KOPT-K1 (cell line): Measurements from ENCODE around the gene FER.
"Not testable (repeated sequence)": the region's sequence is repeated elsewhere in the genome, so short reads cannot be mapped to it uniquely, and the experiment has no call there.

Source experiments
- H3K27ac ChIP-seq: fragments of 200-600 bp; sonication (generic); 2 replicates; pipeline ENCODE4 v1.5.1; 2016; ENCODE audit warnings: antibody characterized with exemption, mild to moderate bottlenecking, low read depth, low read length; ENCODE audit not compliant: poor library complexity, severe bottlenecking
- H3K36me3 ChIP-seq: fragments of 200-600 bp; sonication (generic); 2 replicates; pipeline ENCODE4 v1.5.1; 2017; ENCODE audit warnings: antibody characterized with exemption, mild to moderate bottlenecking, low read length, moderate library complexity; ENCODE audit not compliant: insufficient read depth
- H3K9me3 ChIP-seq: fragments of 200-600 bp; sonication (generic); 2 replicates; pipeline ENCODE4 v1.5.1; 2017; ENCODE audit warnings: antibody characterized with exemption, low read length, mild to moderate bottlenecking; ENCODE audit not compliant: insufficient read depth, poor library complexity, severe bottlenecking

The FER gene

DNA sequence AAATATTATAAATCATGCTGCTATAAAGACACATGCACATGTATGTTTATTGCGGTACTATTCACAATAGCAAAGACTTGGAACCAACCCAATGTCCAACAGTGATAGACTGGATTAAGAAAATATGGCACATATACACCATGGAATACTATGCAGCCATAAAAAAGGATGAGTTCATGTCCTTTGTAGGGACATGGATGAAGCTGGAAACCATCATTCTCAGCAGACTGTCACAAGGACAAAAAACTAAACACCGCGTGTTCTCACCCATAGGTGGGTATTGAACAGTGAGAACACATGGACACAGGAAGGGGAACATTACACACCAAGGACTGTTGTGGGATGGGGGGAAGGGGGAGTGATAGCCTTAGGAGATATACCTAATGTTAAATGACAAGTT lies 118.4 kb downstream of the FER start:
- not testable (repeated sequence) for H3K36me3 ChIP-seq, H3K27ac ChIP-seq, H3K9me3 ChIP-seq

DNA sequence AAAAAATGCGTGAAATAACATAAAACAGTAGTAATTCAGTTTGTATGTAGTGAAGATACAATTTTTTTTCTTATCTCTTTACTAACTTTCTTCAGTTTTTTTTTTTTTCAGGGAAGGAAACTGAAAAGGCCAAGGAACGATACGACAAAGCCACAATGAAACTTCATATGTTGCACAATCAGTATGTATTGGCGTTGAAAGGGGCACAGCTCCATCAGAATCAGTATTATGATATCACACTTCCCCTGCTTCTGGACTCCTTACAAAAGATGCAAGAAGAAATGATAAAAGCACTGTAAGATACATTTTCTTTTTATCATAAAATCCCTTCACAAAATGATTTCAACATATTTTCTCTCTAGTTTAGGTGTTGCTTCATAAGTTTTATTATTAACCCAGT lies 120.0 kb downstream of the FER start:
- Histone ChIP-seq H3K36me3 (no peaks in the 10 kb centered on the region), H3K27ac (no peak overlapping the region), H3K9me3 (no peaks in the 10 kb centered on the region)

DNA sequence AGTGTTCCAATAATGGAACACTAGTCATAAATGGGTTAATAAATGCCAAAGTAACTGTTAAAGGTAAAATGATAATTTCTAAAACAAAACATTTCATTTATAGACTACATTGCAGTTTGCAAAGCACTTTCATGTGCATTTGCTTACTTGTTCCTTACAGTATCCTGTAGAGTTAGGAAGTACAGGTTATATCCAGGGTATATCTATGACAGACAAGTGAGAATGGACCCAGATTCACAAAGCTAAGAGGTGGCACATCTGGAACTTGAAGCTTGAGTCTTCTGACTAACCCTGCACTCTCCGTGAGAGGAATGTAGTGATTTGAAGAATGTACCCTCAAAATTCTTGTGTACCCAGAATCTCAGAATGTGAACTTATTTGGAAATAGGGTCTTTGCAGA lies 121.4 kb downstream of the FER start:
- no peaks in the 10 kb centered on the region for H3K36me3 ChIP-seq
- H3K27ac ChIP-seq, result no peak overlapping the region
- no peaks in the 10 kb centered on the region for H3K9me3 ChIP-seq

DNA sequence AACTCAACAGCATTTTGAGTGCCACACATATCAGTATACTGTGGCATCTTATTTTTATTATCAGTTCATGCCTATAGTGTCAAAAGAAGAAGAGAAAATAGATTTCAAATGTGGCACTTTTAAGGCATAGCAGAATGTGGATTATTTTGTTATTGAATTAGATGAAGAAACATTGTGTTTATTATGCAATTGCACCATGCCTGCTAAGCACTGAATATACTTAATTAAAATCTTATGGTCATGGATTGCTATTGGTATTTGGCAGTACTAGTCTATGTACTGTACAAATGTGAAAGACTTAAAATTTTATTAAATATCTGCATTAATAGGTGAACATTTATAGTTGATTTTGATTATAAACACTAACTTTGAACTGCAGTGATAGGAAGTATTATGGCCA lies 128.8 kb downstream of the FER start:
- Histone ChIP-seq H3K9me3 (peaks cover 5% of the 10 kb centered on the region), H3K36me3 (no peaks in the 10 kb centered on the region), H3K27ac (no peak overlapping the region)

DNA sequence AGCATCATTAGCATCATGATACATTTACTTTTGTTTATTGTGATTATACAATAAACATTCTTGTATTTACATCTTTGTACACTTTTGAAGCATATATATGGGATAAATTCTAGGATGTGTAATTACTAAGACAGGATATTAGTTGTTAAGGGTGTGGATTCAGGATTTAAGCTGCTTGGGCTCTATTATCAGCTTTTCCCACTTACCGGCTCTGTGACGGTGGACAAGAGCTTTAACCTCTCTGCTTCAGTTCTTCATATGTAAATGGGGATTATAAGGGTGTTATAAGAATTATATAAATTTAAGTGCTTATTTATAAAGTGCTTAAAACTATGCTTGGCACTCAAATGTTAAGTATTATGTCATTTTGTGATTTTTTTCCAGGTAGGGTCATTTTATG lies 131.1 kb downstream of the FER start:
- no peaks in the 10 kb centered on the region for H3K36me3 ChIP-seq
- peaks cover 7% of the 10 kb centered on the region for H3K9me3 ChIP-seq
- H3K27ac ChIP-seq, result no peak overlapping the region

DNA sequence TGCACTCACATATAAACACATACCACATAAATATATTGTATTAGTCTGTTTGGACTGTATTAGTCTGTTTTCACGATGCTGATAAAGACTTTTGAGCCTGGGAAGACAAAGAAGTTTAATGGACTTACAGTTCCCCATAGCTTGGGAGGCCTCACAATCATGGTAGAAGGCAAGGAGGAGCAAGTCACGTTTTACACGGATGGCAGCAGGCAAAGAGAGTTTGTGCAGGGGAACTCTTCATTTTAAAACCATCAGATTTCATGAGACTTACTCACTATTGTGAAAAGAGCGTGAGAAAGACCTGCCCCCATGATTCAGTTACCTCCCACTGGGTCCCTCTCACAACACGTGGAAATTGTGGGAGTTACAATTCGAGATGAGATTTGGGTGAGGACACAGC lies 133.4 kb downstream of the FER start:
- Histone ChIP-seq H3K36me3 (no peaks in the 10 kb centered on the region), H3K9me3 (peaks cover 7% of the 10 kb centered on the region)

DNA sequence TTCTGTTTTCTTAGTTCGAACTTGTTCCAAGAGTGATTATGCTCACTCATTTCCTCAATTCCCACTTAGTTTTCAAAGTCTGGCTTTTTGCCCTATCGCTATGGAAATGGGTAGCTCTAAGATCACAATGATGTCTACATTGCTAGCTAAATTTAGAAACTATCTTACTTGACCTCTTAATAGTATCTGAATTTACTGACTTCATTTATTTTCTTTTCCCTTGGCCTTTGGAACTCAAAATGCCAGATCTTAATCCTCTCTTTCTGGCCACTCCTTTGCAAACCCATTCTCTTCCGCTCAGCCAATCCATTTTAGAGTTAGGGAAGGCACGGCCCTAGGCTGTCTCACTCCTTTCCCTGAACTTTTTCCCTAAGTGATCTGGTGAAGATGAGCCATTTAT lies 137.0 kb downstream of the FER start:
- Histone ChIP-seq H3K27ac (no peak overlapping the region), H3K9me3 (peaks cover 7% of the 10 kb centered on the region), H3K36me3 (no peaks in the 10 kb centered on the region)

More for the DNA sequence above, 133.4 kb downstream of the FER start:
- H3K27ac ChIP-seq, result no peak overlapping the region

DNA sequence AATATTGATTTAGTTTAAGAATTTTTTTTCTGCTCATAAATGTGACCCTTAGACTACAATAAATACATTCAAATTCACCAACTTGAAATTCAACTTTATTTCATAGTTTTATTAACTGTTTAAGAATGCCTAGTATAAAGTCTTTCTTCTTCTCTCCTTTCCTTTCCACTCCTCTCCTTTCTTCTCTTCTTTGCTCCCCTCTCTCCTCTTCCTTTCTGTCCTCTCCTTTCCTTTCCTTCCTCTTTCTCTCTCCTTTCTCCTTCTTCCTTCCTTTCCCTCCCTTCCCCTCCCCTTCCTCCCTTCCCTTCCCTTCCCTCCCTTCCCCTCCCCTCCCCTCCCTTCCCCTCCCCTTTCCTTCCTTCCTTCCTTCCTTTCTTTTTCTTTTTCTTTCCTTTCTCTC lies 150.6 kb downstream of the FER start:
- Histone ChIP-seq H3K9me3 (no peaks in the 10 kb centered on the region), H3K36me3 (no peaks in the 10 kb centered on the region), H3K27ac (no peak overlapping the region)

DNA sequence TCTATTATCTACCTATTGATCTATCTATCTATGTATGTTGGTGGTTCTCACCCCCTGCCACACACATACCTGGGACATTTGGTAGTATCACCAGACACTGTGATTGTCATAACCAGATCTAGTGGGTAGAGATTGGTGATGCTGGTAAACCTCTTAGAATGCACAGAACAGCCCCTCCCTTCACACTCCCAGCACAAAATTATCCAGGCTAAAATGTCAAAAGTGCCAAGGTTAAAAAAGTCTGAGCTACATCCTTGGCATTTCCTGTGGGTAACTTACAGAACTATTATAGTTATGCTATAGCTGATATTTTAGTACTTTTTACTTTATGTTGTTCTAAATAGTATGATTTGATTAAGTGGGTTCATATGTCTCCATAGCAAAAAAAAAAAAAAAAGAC lies 151.0 kb downstream of the FER start:
- Histone ChIP-seq H3K27ac (no peak overlapping the region), H3K9me3 (no peaks in the 10 kb centered on the region), H3K36me3 (no peaks in the 10 kb centered on the region)

DNA sequence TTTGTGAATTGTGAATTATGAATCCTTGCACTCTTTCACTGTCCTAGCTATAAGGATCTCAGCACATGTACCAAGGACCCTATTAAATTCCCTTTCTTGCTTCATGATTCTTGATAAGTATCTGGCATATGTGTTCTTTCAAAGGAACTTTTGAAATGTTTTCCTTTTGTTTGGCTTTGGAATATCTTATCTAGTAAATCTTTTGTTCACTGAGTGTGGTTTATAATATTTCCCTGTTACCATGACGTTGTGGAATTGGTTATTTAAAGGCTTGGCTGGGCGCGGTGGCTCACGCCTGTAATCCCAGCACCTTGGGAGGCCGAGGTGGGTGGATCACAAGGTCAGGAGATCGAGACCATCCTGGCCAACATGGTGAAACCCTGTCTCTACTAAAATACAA lies 151.5 kb downstream of the FER start:
- not testable (repeated sequence) for H3K36me3 ChIP-seq, H3K9me3 ChIP-seq, H3K27ac ChIP-seq

DNA sequence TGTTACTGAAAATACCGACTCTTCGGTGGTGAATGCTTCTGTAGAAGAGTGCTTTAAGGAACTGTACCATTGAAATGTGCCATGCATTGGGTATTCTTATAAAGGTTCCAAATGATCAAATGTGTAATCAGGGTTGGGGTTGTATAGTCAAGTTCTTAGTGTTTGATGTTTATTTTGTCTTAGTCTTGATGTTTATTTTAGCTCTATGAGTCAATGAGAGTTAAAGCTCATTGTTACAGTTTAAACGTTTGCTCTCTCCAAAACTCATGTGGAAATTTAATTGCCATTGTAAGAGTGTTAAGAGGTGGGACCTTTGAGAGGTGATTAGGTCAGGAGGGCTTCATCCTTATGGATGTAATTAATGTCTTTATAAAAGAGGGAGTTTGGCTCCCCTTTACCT lies 153.0 kb downstream of the FER start:
- H3K36me3 ChIP-seq, result no peaks in the 10 kb centered on the region
- no peak overlapping the region for H3K27ac ChIP-seq
- no peaks in the 10 kb centered on the region for H3K9me3 ChIP-seq

DNA sequence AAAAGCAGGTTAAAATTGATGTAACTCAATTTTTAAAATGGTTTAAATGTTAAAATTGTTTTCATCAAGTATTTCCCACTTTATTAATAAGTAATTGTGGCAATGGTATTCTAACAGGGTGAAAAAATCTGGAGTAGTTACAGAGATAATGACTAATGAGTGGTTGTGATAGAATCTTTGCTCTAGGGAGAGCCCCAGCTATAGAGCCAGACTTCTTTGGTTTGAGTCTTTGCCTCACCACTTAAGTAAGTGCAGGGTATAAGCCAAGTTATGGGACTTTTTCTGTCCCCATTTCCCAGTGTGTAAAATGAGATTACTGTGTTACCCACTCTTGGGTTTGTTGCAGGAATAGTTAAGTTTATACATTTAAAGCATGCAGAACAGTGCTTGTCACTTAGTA lies 158.1 kb downstream of the FER start:
- H3K9me3 ChIP-seq, result peaks cover 8% of the 10 kb centered on the region
- no peaks in the 10 kb centered on the region for H3K36me3 ChIP-seq

DNA sequence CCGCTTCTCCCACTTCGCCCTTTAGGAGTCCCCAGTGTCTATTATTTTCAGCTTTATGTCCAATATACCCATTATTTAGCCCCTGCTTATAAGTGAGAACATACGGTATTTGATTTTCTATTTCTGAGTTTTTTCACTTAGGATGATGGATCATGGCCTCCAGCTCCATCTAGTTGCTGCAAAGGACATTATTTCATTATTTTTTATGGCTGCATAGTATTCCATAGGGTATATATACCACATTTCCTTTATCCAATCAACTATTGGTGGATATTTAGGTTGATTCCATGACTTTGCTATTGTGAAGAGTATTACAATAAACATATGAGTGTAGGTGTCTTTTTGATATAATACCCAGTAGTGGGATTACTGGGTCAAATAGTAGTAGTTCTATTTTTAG lies 162.9 kb downstream of the FER start:
- H3K9me3 ChIP-seq, result peaks cover 17% of the 10 kb centered on the region
- no peak overlapping the region for H3K27ac ChIP-seq
- no peaks in the 10 kb centered on the region for H3K36me3 ChIP-seq

More for the DNA sequence above, 158.1 kb downstream of the FER start:
- H3K27ac ChIP-seq, result no peak overlapping the region

DNA sequence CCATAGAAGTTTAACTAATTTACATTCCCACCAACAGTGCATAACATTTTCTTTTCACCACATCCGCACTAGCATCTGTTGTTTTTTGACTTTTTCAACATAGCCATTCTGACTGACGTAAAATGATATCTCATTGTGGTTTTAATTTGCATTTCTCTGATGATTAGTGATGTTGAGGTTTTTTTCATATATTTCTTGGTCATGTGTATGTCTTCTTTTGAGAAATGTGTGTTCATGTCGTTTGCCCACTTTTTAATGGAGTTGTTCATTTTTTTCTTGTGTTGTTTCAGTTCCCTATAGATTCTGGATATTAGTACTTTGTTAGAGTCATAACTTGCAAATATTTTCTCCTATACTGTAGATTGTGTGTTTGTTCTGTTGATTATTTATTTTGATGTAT lies 163.4 kb downstream of the FER start:
- no peaks in the 10 kb centered on the region for H3K36me3 ChIP-seq
- no peak overlapping the region for H3K27ac ChIP-seq
- peaks cover 17% of the 10 kb centered on the region for H3K9me3 ChIP-seq

DNA sequence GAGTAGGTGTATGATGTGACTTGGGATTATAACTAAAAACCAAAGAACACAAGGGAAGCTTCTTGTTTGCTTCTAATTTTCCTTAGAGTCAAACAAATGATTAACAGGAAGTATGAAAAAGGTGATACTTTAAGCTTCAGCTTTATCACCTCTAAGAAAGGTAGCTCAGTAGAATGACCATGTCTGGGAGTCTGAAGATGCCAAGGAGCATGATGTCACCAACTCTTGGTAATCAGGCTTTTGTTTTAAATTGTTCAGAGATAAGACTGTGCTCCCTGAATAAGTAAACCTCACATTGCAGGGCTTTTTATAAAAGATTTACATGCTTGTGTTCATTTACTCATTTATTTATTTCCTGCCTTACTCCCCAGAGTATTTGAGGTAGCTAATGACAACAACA lies 169.9 kb downstream of the FER start:
- no peaks in the 10 kb centered on the region for H3K9me3 ChIP-seq

DNA sequence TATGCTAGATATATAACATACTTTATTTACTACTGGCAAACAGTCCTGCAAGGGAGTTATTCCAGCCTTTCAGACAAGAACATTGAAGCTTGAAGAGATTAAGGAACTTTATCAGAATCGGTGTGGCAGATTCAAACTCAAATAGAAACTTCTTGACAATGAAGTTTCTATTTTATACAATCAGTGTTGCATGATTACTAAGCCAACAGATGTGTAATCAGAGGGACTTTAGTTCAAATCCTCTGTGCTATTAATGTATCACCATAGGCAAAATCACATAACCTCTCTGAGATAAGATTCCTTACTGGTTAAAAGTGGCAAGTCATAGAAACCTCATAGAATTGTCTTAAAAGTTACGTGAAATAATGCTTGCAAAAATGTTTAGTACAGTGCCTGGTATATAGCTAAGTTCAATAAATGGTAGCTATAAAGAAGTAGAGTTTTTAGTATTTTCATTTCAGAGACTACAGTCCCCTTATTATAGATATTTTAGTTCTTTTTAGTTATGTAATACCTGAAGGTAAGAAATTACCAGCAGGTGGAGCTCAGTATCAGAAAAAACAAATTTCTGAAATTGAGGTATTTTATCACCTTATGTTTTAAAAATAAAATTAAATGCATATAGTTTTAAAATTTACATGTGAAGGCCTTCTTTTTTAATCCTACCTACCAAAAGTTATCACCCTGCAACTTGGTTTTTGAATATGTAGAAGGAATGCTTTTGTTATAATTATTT lies 172.1 kb downstream of the FER start:
- no peaks in the 10 kb centered on the region for H3K36me3 ChIP-seq
- no peaks in the 10 kb centered on the region for H3K9me3 ChIP-seq

More for the DNA sequence above, 169.9 kb downstream of the FER start:
- H3K27ac ChIP-seq, result no peak overlapping the region
- H3K36me3 ChIP-seq, result no peaks in the 10 kb centered on the region

More for the DNA sequence above, 172.1 kb downstream of the FER start:
- no peak overlapping the region for H3K27ac ChIP-seq
